ENCODE results near the gene PRPF38A. TPM values are rescaled to one million over a fixed set of nuclear protein-coding genes. Genes with fewer than 3 reads are reported as not detected.

The PRPF38A gene
- total and polyA plus RNA-seq, 2 of the 4 experiments (the other 2 are of a cell fraction): 19.0 to 23.5 TPM

DNA sequence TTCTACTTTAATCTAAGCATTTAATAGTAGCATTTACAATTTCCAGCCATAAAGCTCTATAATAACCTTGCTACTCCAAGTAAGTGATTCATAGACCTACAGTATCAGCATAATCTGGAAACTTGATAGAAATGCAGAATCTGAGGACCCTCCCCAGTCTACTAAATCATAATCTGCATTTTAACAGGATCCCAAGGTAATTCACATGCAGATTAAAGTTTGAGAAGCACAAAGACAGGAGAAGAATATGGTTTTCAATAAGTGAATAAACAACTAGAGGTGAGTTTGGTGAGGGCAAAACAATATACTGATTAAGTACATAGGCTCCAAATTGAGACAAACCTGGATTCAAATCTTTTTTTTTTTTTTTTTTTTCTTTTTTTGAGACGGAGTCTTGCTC, 57.4 kb downstream of the PRPF38A start:
- H3K56ac ChIP-seq (ENCODE audit: extremely low read depth, insufficient read depth, low read length): no peak overlapping the region
- H3K4ac ChIP-seq (ENCODE audit: low read depth, low read length): no peak overlapping the region
- H2BK15ac ChIP-seq (ENCODE audit: low read depth, low read length): no peak overlapping the region
- H3K9me3 ChIP-seq (ENCODE audit: control insufficient read depth, insufficient read depth, low read length): no peaks in the 10 kb centered on the region
- TF ChIP-seq NFE2L2 (IDR thresholded peaks at IDR 0.05; ENCODE audit: low read depth, low read length) (no peak), CEBPB (IDR thresholded peaks at IDR 0.05; ENCODE audit: low read depth, low read length) (no peak), CHD1 (IDR thresholded peaks at IDR 0.05; ENCODE audit: low read depth, low read length) (no peak), RCOR1 (IDR thresholded peaks at IDR 0.05; ENCODE audit: insufficient replicate concordance, low read length) (no peak), CTCF (conservative IDR thresholded peaks at IDR 0.05; ENCODE audit: low read depth, low read length) (no peak), ELK1 (IDR thresholded peaks at IDR 0.05; ENCODE audit: borderline replicate concordance, low read depth, low read length) (no peak), MAZ (IDR thresholded peaks at IDR 0.05; ENCODE audit: borderline replicate concordance, low read depth, low read length) (no peak), POLR2A (IDR thresholded peaks at IDR 0.05; ENCODE audit: low read depth, low read length) (no peak), MXI1 (IDR thresholded peaks at IDR 0.05; ENCODE audit: borderline replicate concordance, low read depth, low read length) (no peak), USF2 (IDR thresholded peaks at IDR 0.05; ENCODE audit: low read depth, low read length) (no peak), FOS (IDR thresholded peaks at IDR 0.05; ENCODE audit: low read depth, low read length) (no peak), SMC3 (IDR thresholded peaks at IDR 0.05; ENCODE audit: low read depth, low read length) (no peak), RAD21 (IDR thresholded peaks at IDR 0.05; ENCODE audit: low read length) (no peak), MAFK (IDR thresholded peaks at IDR 0.05; ENCODE audit: low read depth, low read length) (no peak), BHLHE40 (IDR thresholded peaks at IDR 0.05; ENCODE audit: low read depth, low read length) (no peak), RFX5 (IDR thresholded peaks at IDR 0.05; ENCODE audit: low read depth, low read length) (no peak)
- ATAC-seq (ENCODE audit: low read depth): no peak
- no peaks in the 10 kb centered on the region for H3K4me1 ChIP-seq (ENCODE audit: control insufficient read depth, insufficient read depth, low read length)
- H3K4me3 ChIP-seq (ENCODE audit: insufficient read depth, low read depth, low read length): no peak overlapping the region
- H3K79me1 ChIP-seq (ENCODE audit: low read depth in 1 of 2, low read length in 2 of 2): no peaks in the 10 kb centered on the region; a peak in 1 of 4 replicates
- ChIA-PET CTCF (no interaction called here), POLR2A (ENCODE audit: unreplicated experiment) (no interaction called here)
- no peak overlapping the region for H2BK120ac ChIP-seq (ENCODE audit: low read depth, low read length)
- no peak overlapping the region for H2AFZ ChIP-seq (replicated peaks; ENCODE audit: low read length, poor library complexity)
- in situ Hi-C loops (cut with MboI; ENCODE audit: low sequenced_read_pairs): no loop called here
- H3K9me1 ChIP-seq (ENCODE audit: insufficient read depth, low read length): no peaks in the 10 kb centered on the region
- WGBS, 2 experiments (ENCODE audit: extremely low coverage in 2 of 2, insufficient read length in 1 of 2): no CpG with 5 or more reads among the region's 1 CpG
- no peak overlapping the region for H3K14ac ChIP-seq (replicated peaks; ENCODE audit: low read depth, low read length)
- H4K20me1 ChIP-seq (ENCODE audit: insufficient read depth, low read length): no peaks in the 10 kb centered on the region
- H2AK5ac ChIP-seq (ENCODE audit: low read depth, low read length): no peak overlapping the region
- H4K8ac ChIP-seq (ENCODE audit: low read depth in 2 of 2, low read length in 2 of 2): no peak overlapping the region
- no peak overlapping the region for H4K5ac ChIP-seq (ENCODE audit: low read depth, low read length)
- no peak overlapping the region for H3K27ac ChIP-seq (ENCODE audit: insufficient read depth, low read length)
- BruUV-seq (replicated peaks): no TSS peak
- no peak overlapping the region for H3K9ac ChIP-seq (ENCODE audit: low read depth, low read length)
- H2BK20ac ChIP-seq (ENCODE audit: low read depth, low read length): no peak overlapping the region
- DNase-seq: no peak
- 0 out of 2 replicates have a peak, but pooled peaks cover 6% of the 10 kb centered on the region for H3K36me3 ChIP-seq (ENCODE audit: control insufficient read depth, insufficient read depth, low read length)
- no peak overlapping the region for H2AK9ac ChIP-seq (replicated peaks; ENCODE audit: low read depth, low read length, poor library complexity)
- H3K27me3 ChIP-seq (ENCODE audit: control insufficient read depth, insufficient read depth, low read length): no peaks in the 10 kb centered on the region
- intact Hi-C loops (cut with micrococcal nuclease): no loop called here
- no peak overlapping the region for H3K23ac ChIP-seq (ENCODE audit: low read depth, low read length)
- no peak overlapping the region for H3K4me2 ChIP-seq (ENCODE audit: low read depth, low read length)
- H3K18ac ChIP-seq (ENCODE audit: low read depth, low read length): no peak overlapping the region
- dilution Hi-C loops (cut with HindIII; ENCODE audit: low sequenced_read_pairs, unreplicated experiment): no loop called here
- H4K91ac ChIP-seq (ENCODE audit: insufficient read depth, low read depth, low read length): no peak overlapping the region
- H2BK5ac ChIP-seq (ENCODE audit: low read depth, low read length, poor library complexity, severe bottlenecking): no peak overlapping the region
